ENCODE data around the gene FHIT.

DNA sequence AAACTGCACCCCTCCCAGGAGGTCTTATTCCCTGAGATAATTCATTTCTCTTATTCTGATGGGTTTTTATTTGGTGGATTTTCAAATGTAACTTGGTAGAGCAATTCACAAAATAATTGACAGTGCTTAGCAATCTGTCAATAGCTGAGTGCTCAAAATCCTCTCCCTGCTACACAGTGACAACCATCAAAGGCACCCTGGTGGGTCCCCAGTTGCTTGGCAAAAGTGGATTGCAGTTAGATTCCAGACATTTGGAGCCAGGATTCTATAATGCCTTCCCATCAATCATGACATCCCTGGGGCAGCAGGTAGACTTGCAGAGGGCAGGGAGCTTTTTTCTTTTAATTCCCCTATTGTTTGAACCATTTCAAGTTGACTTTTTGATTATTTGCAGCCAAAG is 59.0 kb downstream of the FHIT start:
- TF ChIP-seq, protein P1, sequence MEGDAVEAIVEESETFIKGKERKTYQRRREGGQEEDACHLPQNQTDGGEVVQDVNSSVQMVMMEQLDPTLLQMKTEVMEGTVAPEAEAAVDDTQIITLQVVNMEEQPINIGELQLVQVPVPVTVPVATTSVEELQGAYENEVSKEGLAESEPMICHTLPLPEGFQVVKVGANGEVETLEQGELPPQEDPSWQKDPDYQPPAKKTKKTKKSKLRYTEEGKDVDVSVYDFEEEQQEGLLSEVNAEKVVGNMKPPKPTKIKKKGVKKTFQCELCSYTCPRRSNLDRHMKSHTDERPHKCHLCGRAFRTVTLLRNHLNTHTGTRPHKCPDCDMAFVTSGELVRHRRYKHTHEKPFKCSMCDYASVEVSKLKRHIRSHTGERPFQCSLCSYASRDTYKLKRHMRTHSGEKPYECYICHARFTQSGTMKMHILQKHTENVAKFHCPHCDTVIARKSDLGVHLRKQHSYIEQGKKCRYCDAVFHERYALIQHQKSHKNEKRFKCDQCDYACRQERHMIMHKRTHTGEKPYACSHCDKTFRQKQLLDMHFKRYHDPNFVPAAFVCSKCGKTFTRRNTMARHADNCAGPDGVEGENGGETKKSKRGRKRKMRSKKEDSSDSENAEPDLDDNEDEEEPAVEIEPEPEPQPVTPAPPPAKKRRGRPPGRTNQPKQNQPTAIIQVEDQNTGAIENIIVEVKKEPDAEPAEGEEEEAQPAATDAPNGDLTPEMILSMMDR (IDR thresholded peaks at IDR 0.05), result no peak
- TF ChIP-seq POLR2A (IDR thresholded peaks at IDR 0.05), result no peak
